Epithelial cell of proximal tubule (primary cell): ENCODE results near the gene SLC24A3. TPM values are rescaled to one million over a fixed set of nuclear protein-coding genes. Genes with fewer than 3 reads are reported as not detected.

Experiments used
- DNase-seq: peaks from one replicate; pipeline ENCODE4 v3.0.0-alpha.2; 2011; ENCODE audit warnings: low read depth
- H3K4me3 ChIP-seq: 2 replicates; pipeline ENCODE4 v1.5.1; 2011; ENCODE audit warnings: low read depth, mild to moderate bottlenecking, low read length
- total RNA-seq: library from RNA; depleted of rRNA; stranded (reverse); fragments of >200 nt; gene quantifications from 2 replicates; pipeline ENCODE4 v1.2.3, GENCODE V29; 2015
- TF ChIP-seq, protein P1 (sequence below): conservative IDR thresholded peaks from 2 replicates; pipeline ENCODE4 v1.5.1; 2012; ENCODE audit warnings: low read depth, mild to moderate bottlenecking, low read length

The SLC24A3 gene
- total RNA-seq, 1 donor from 2014 or later: not detected

GRCh38 chr20:19462491-19462890 lies 250.0 kb downstream of the SLC24A3 start:
- DNase-seq: no peak
- H3K4me3 ChIP-seq: no peak overlapping the region
- TF ChIP-seq, protein P1, sequence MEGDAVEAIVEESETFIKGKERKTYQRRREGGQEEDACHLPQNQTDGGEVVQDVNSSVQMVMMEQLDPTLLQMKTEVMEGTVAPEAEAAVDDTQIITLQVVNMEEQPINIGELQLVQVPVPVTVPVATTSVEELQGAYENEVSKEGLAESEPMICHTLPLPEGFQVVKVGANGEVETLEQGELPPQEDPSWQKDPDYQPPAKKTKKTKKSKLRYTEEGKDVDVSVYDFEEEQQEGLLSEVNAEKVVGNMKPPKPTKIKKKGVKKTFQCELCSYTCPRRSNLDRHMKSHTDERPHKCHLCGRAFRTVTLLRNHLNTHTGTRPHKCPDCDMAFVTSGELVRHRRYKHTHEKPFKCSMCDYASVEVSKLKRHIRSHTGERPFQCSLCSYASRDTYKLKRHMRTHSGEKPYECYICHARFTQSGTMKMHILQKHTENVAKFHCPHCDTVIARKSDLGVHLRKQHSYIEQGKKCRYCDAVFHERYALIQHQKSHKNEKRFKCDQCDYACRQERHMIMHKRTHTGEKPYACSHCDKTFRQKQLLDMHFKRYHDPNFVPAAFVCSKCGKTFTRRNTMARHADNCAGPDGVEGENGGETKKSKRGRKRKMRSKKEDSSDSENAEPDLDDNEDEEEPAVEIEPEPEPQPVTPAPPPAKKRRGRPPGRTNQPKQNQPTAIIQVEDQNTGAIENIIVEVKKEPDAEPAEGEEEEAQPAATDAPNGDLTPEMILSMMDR: no peak

GRCh38 chr20:19463597-19463996 lies 251.2 kb downstream of the SLC24A3 start:
- TF ChIP-seq, protein P1: no peak
- no peak for DNase-seq

GRCh38 chr20:19465536-19465935 lies 253.1 kb downstream of the SLC24A3 start:
- TF ChIP-seq, protein P1: no peak
- no peak for DNase-seq
- H3K4me3 ChIP-seq: no peak overlapping the region

More at GRCh38 chr20:19463597-19463996, 251.2 kb downstream of the SLC24A3 start:
- no peak overlapping the region for H3K4me3 ChIP-seq

DNA sequence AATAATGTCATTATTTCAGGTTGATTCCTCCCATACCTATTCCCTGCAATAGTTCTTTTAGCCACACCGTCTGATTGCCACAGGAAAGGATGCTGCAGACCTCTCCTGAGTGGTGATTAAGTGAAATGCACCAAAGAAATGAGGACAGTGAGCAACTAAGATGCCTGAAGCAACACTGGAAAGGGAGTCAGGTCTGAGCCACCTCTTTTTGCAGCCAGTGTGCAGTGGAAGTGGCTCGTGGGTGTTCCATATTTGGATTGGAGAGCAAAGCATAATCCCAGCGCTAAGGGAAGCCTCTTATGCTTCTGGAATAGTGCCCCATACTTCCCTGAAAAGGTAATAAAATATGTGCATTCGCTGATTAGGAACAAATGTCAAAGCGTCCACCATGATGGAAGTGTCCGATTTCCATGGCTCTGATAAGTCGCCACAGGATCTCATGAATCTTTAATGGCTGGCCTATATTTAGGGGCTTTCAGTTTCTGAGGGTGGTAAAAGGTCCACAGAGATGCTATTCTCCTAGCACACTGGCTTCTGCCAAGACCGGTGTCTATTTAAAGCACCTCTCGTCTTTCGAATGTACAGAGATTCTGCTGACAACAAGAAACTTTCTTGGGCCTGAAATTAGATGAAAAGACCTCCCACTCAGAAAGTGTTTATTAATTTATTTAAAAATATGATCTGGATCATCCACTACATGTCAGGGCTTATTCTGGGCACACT lies 253.9 kb downstream of the SLC24A3 start:
- TF ChIP-seq, protein P1: no peak
- no peak overlapping the region for H3K4me3 ChIP-seq
- DNase-seq: no peak

DNA sequence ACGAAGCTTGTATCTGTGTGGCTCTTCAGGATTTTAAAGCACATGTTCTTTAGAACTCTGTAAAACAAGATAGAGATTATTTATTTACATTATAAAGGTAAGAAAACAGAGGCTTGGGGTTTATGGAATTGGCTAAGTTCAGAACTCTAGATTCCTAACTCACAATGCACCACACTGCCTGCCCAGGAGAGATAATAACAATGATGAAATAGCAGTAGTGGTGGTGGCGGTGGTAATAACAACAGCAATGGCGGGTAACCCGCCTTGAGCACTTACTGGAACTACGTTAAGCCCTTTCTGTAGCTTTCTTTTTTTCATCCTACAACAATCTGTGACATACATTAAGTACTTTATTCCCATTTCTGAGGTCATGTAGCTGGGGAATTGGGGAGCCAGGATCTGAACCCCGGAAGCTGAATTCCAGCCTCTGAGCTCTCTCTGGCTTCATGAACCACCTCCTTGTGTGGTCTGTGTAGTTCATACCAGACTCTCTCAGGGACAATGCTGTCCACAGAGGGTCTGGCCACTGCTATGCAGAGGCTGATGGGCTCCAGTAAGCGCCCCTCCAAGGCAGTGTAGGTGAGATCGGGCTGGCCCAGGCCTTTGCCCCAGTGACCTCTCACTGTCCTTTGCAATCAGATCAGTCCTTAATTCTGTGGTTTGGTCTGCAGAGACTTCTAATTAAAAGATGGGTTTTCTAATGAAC lies 260.9 kb downstream of the SLC24A3 start:
- H3K4me3 ChIP-seq: no peak overlapping the region
- no peak for DNase-seq
- TF ChIP-seq, protein P1: no peak

DNA sequence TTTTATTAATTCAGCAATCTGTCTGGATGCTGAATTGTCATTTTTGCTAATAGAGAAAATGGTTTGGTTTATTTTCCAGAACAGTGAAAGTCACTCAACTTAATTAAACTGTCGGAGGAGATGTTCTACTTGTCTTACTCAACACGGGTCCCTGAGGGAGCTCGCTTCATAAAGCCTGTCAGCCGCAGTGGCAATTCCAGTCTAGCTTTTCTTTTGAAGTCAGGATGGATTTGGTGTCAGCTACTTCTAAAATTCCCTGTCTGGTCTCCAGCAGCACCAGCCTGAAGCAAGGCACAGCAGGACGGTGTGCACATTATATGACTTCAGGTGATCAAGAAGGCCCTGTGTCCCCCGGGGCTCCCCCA lies 261.5 kb downstream of the SLC24A3 start:
- DNase-seq: no peak
- TF ChIP-seq, protein P1: no peak
- no peak overlapping the region for H3K4me3 ChIP-seq
